Gastrocnemius medialis (tissue), 4 donors: Measurements from ENCODE around the gene UNC13C. TPM values are rescaled to one million over a fixed set of nuclear protein-coding genes. Genes with fewer than 3 reads are reported as not detected.

Experiments used
- ATAC-seq, 2 donors: fragments of 150-250 bp; one replicate each; pipeline ENCODE4 v1.9.1; 2016
- DNase-seq, 2 donors: peaks; one replicate each; pipeline ENCODE4 v3.0.0-alpha.2; 2019
- H3K27ac ChIP-seq, 4 donors: fragments of 200-600 bp; sonication (generic); 1 replicate in 1 of 4; 2 replicates in 3 of 4; pipeline ENCODE4 v1.5.1; 2016 to 2018; ENCODE audit warnings: mild to moderate bottlenecking in 2 of 4, moderate library complexity in 1 of 4
- H3K27me3 ChIP-seq, 3 donors: fragments of 200-600 bp; sonication (generic) in 2 of 3; 1 replicate in 1 of 3; 2 replicates in 2 of 3; pipeline versions ENCODE4 v1.5.1 to v1.6.0; 2016 to 2019; ENCODE audit warnings: mild to moderate bottlenecking in 1 of 3, moderate library complexity in 1 of 3
- H3K36me3 ChIP-seq, 2 donors: fragments of 200-600 bp; sonication (generic) in 1 of 2; one replicate each; pipeline ENCODE4 v1.5.1; 2017 to 2018
- H3K4me1 ChIP-seq, 2 donors: fragments of 200-600 bp; sonication (generic) in 1 of 2; one replicate each; pipeline ENCODE4 v1.5.1; 2016 to 2017; ENCODE audit warnings: mild to moderate bottlenecking in 2 of 2
- H3K4me3 ChIP-seq, 4 donors: fragments of 200-600 bp; sonication (generic) in 3 of 4; 1 replicate in 1 of 4; 2 replicates in 3 of 4; pipeline ENCODE4 v1.5.1; 2016 to 2019; ENCODE audit warnings: mild to moderate bottlenecking in 2 of 4
- H3K9me3 ChIP-seq, 3 donors: fragments of 200-600 bp; sonication (generic) in 2 of 3; 1 replicate in 1 of 3; 2 replicates in 2 of 3; pipeline ENCODE4 v1.5.1; 2016 to 2019
- CTCF ChIP-seq, 5 experiments: fragments of 450-650 bp in 3 of 5; fragments of 200-600 bp in 2 of 5; sonication (generic) in 2 of 5; IDR thresholded peaks in 4 of 5; conservative IDR thresholded peaks in 1 of 5; 1 replicate in 4 of 5; 2 replicates in 1 of 5; pipeline ENCODE4 v1.5.1; 2016 to 2019; ENCODE audit warnings: antibody characterized with exemption in 5 of 5, mild to moderate bottlenecking in 3 of 5, moderate library complexity in 3 of 5
- POLR2A ChIP-seq, 2 donors: fragments of 450-650 bp; IDR thresholded peaks; one replicate each; pipeline ENCODE4 v1.6.1; 2017; ENCODE audit warnings: antibody characterized with exemption in 2 of 2, mild to moderate bottlenecking in 2 of 2, moderate library complexity in 2 of 2
- in situ Hi-C, 4 donors: fragments of 200-750 bp; cut with MboI; loops; one replicate each; pipeline versions ENCODE4 v1.15.0 to v1.8.0; 2017; ENCODE audit warnings: low sequenced_read_pairs in 4 of 4
- intact Hi-C: fragments of 100-400 bp; cut with DNase I; formaldehyde crosslinking; loops from one replicate; pipeline ENCODE4 v1.15.1; 2023; ENCODE audit warnings: low total_unique reads
- total RNA-seq, 4 donors: library from RNA; depleted of rRNA; stranded (reverse); fragments of >200 nt; gene quantifications; one replicate each; pipeline versions ENCODE4 v1.1.0 to v1.2.3, GENCODE V29; 2016

UNC13C gene
- total RNA-seq, 4 donors from 2014 or later, result 2.5 to 6.6 (median 3.6) TPM

- no peaks in the 10 kb centered on the region for H3K36me3 ChIP-seq
- no peak for ATAC-seq
- no peak overlapping the region for H3K27ac ChIP-seq
- in situ Hi-C loops, result no loop called here
- no peak overlapping the region for H3K4me3 ChIP-seq
- TF ChIP-seq POLR2A (IDR thresholded peaks at IDR 0.05) (no peak), CTCF (IDR thresholded peaks at IDR 0.05 in 4 of 5, conservative IDR thresholded peaks at IDR 0.05 in 1 of 5) (no peak)
- H3K4me1 ChIP-seq, result no peaks in the 10 kb centered on the region
- H3K9me3 ChIP-seq, result no peaks in the 10 kb centered on the region
- H3K27me3 ChIP-seq, result no peaks in the 10 kb centered on the region
- intact Hi-C loops, result no loop called here
- DNase-seq, result no peak
Measured at GRCh38 chr15:54011656-54012055, 33.4 kb downstream of the UNC13C start.

GRCh38 chr15:54014067-54014655 lies 35.9 kb downstream of the UNC13C start:
- no peak for TF ChIP-seq POLR2A (IDR thresholded peaks at IDR 0.05)
- Histone ChIP-seq H3K27me3 (no peaks in the 10 kb centered on the region), H3K4me1 (no peaks in the 10 kb centered on the region), H3K4me3 (no peak overlapping the region), H3K36me3 (no peaks in the 10 kb centered on the region), H3K9me3 (no peaks in the 10 kb centered on the region), H3K27ac (peak overlapping the region in 3 of 4 donors; percentile 17 to 40 (median 21))
- peak; percentile 21 to 36 for ATAC-seq
- intact Hi-C loops, result no loop called here
- DNase-seq, result no peak
- in situ Hi-C loops, result no loop called here

GRCh38 chr15:54017251-54017650 lies 39.0 kb downstream of the UNC13C start:
- TF ChIP-seq POLR2A (IDR thresholded peaks at IDR 0.05) (no peak), CTCF (IDR thresholded peaks at IDR 0.05 in 4 of 5, conservative IDR thresholded peaks at IDR 0.05 in 1 of 5) (no peak)
- Histone ChIP-seq H3K4me3 (no peak overlapping the region), H3K36me3 (no peaks in the 10 kb centered on the region), H3K27me3 (no peaks in the 10 kb centered on the region), H3K4me1 (no peaks in the 10 kb centered on the region), H3K27ac (no peak overlapping the region), H3K9me3 (no peaks in the 10 kb centered on the region)
- intact Hi-C loops, result no loop called here
- in situ Hi-C loops, result no loop called here
- no peak for ATAC-seq
- no peak for DNase-seq

GRCh38 chr15:54017959-54018358 lies 39.7 kb downstream of the UNC13C start:
- TF ChIP-seq POLR2A (IDR thresholded peaks at IDR 0.05) (no peak), CTCF (IDR thresholded peaks at IDR 0.05 in 4 of 5, conservative IDR thresholded peaks at IDR 0.05 in 1 of 5) (no peak)
- no peaks in the 10 kb centered on the region for H3K4me1 ChIP-seq
- intact Hi-C loops, result no loop called here
- H3K4me3 ChIP-seq, result no peak overlapping the region
- no peak for ATAC-seq
- no peak for DNase-seq
- no peak overlapping the region for H3K27ac ChIP-seq
- H3K36me3 ChIP-seq, result no peaks in the 10 kb centered on the region
- in situ Hi-C loops, result no loop called here
- no peaks in the 10 kb centered on the region for H3K27me3 ChIP-seq
- no peaks in the 10 kb centered on the region for H3K9me3 ChIP-seq

- H3K4me3 ChIP-seq, result no peak overlapping the region
- no peaks in the 10 kb centered on the region for H3K27me3 ChIP-seq
- no peaks in the 10 kb centered on the region for H3K9me3 ChIP-seq
- ATAC-seq (peak in 1 of 2 donors; percentile 65), DNase-seq (no peak)
- TF ChIP-seq POLR2A (IDR thresholded peaks at IDR 0.05) (no peak), CTCF (IDR thresholded peaks at IDR 0.05 in 4 of 5, conservative IDR thresholded peaks at IDR 0.05 in 1 of 5) (no peak)
- intact Hi-C loops, result no loop called here
- no peaks in the 10 kb centered on the region for H3K36me3 ChIP-seq
- in situ Hi-C loops, result no loop called here
- peak overlapping the region in 1 of 4 donors; percentile 17 for H3K27ac ChIP-seq
- H3K4me1 ChIP-seq, result peaks cover 0 to 4% of the 10 kb centered on the region in 2 donors
Measured at GRCh38 chr15:54026258-54026657, 48.0 kb downstream of the UNC13C start.
